Neuronal stem cell (in vitro differentiated cells): ENCODE results near the gene PHYH.

Experiments
- DNase-seq: peaks from one replicate; pipeline ENCODE4 v3.0.0-alpha.2; 2013; ENCODE audit warnings: low spot score
- H2AFZ ChIP-seq: one replicate; pipeline ENCODE4 v1.6.1; 2013; ENCODE audit warnings: mild to moderate bottlenecking, low read length, inconsistent platforms
- H2AK5ac ChIP-seq: 2 replicates; pipeline ENCODE4 v1.6.1; 2013; ENCODE audit warnings: low read depth, mild to moderate bottlenecking, inconsistent platforms, low read length, moderate library complexity, mixed read lengths
- H2BK120ac ChIP-seq: 2 replicates; pipeline ENCODE4 v1.6.1; 2013; ENCODE audit warnings: low read depth, mild to moderate bottlenecking, inconsistent platforms, low read length, moderate library complexity, mixed read lengths
- H2BK12ac ChIP-seq: one replicate; pipeline ENCODE4 v1.6.1; 2013; ENCODE audit warnings: low read length, inconsistent platforms
- H2BK15ac ChIP-seq: 2 replicates; pipeline ENCODE4 v1.6.1; 2013; ENCODE audit warnings: mild to moderate bottlenecking, low read length, inconsistent platforms, mixed read lengths
- H2BK5ac ChIP-seq: one replicate; pipeline ENCODE4 v1.6.1; 2013; ENCODE audit warnings: inconsistent platforms, mild to moderate bottlenecking, low read length, moderate library complexity
- H3K14ac ChIP-seq: one replicate; pipeline ENCODE4 v1.6.1; 2013; ENCODE audit warnings: low read length, inconsistent platforms
- H3K18ac ChIP-seq: 2 replicates; pipeline ENCODE4 v1.6.1; 2013; ENCODE audit warnings: low read length, inconsistent platforms
- H3K23ac ChIP-seq: 2 replicates; pipeline ENCODE4 v1.6.1; 2013; ENCODE audit warnings: low read depth, mild to moderate bottlenecking, mixed read lengths, low read length, inconsistent platforms; ENCODE audit not compliant: poor library complexity
- H3K27ac ChIP-seq: replicated peaks from 3 replicates; pipeline ENCODE4 v1.5.1; 2013; ENCODE audit warnings: low read length, inconsistent platforms
- H3K27me3 ChIP-seq, 3 experiments: 2 replicates each; pipeline ENCODE4 v1.6.1; 2013; ENCODE audit warnings: low read length in 3 of 3, mild to moderate bottlenecking in 2 of 3, inconsistent platforms in 1 of 3, low read depth in 1 of 3, mixed read lengths in 1 of 3, moderate library complexity in 1 of 3; ENCODE audit not compliant: control insufficient read depth in 3 of 3, insufficient read depth in 3 of 3
- H3K36me3 ChIP-seq, 2 donors: replicated peaks in 1 of 2; 2 replicates each; pipeline ENCODE4 v1.6.1; 2013; ENCODE audit warnings: low read length in 2 of 2; ENCODE audit not compliant: control insufficient read depth in 2 of 2, insufficient read depth in 2 of 2
- H3K4ac ChIP-seq: 2 replicates; pipeline ENCODE4 v1.6.1; 2013; ENCODE audit warnings: inconsistent platforms, mild to moderate bottlenecking, low read length, moderate library complexity
- H3K4me1 ChIP-seq, 2 donors: 1 replicate in 1 of 2; 2 replicates in 1 of 2; pipeline ENCODE4 v1.6.1; 2013; ENCODE audit warnings: low read length in 2 of 2, low read depth in 1 of 2; ENCODE audit not compliant: control insufficient read depth in 2 of 2, insufficient read depth in 1 of 2
- H3K4me2 ChIP-seq: one replicate; pipeline ENCODE4 v1.6.1; 2013; ENCODE audit warnings: mild to moderate bottlenecking, low read length, inconsistent platforms; ENCODE audit not compliant: insufficient read depth, poor library complexity, severe bottlenecking
- H3K4me3 ChIP-seq, 2 donors: 2 replicates each; pipeline ENCODE4 v1.5.1; 2013; ENCODE audit warnings: low read length in 2 of 2, mild to moderate bottlenecking in 2 of 2, inconsistent platforms in 1 of 2, moderate library complexity in 1 of 2
- H3K79me1 ChIP-seq: one replicate; pipeline ENCODE4 v1.6.1; 2013; ENCODE audit warnings: low read depth, mild to moderate bottlenecking, inconsistent platforms, low read length, moderate library complexity
- H3K9ac ChIP-seq: one replicate; pipeline ENCODE4 v1.6.1; 2013; ENCODE audit warnings: mild to moderate bottlenecking, low read depth, low read length, inconsistent platforms; ENCODE audit not compliant: poor library complexity
- H3K9me3 ChIP-seq, 2 donors: replicated peaks in 1 of 2; 2 replicates each; pipeline versions ENCODE3 to v1.6.1; 2013; ENCODE audit warnings: low read length in 2 of 2, mild to moderate bottlenecking in 2 of 2, inconsistent platforms in 1 of 2, low read depth in 1 of 2, mixed read lengths in 1 of 2, moderate library complexity in 1 of 2; ENCODE audit not compliant: control insufficient read depth in 2 of 2, insufficient read depth in 1 of 2
- H4K8ac ChIP-seq: one replicate; pipeline ENCODE4 v1.6.1; 2013; ENCODE audit warnings: low read depth, mild to moderate bottlenecking, inconsistent platforms, low read length, moderate library complexity
- H4K91ac ChIP-seq: one replicate; pipeline ENCODE4 v1.6.1; 2013; ENCODE audit warnings: low read length, low read depth, mild to moderate bottlenecking, inconsistent platforms; ENCODE audit not compliant: poor library complexity
- WGBS, 2 donors: extraction: QIAGEN DNeasy Blood & Tissue Kit; methylation state at CpG; one replicate each; pipeline ENCODE4 v1.1.7; 2013; ENCODE audit warnings: missing lambda C conversion rate in 2 of 2, mixed read lengths in 1 of 2; ENCODE audit not compliant: insufficient read length in 2 of 2, insufficient replicate concordance in 1 of 2; ENCODE audit errors: extremely low coverage in 2 of 2; 5-methylcytosine and 5-hydroxymethylcytosine counted together

PHYH gene

DNA sequence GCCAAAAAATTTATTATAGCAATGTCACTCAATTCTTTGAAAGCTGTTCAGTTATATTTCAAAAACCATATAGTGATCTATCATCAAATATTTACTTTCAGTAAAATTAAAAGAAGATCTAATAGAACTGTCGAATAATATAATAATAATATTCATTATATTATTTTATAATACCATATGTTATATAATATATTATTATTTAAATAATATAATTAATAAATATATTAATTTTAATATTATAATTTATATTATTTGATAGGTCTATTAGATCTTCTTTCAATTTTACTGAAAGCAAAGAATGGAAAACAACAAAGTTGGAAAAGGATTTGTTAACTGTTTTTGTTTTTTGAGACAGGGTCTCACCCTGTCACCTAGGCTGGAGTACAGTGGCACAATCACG is 43.2 kb downstream of the PHYH start:
- no peak overlapping the region for H3K27ac ChIP-seq
- H3K4me2 ChIP-seq = no peak overlapping the region
- no peak overlapping the region for H3K9ac ChIP-seq
- H3K27me3 ChIP-seq = peaks cover 0 to 7% (median 0%) of the 10 kb centered on the region in 3 experiments
- H3K9me3 ChIP-seq = no peaks in the 10 kb centered on the region
- H4K8ac ChIP-seq = no peak overlapping the region
- H2BK5ac ChIP-seq = no peak overlapping the region
- H2BK15ac ChIP-seq = no peak overlapping the region
- H3K23ac ChIP-seq = no peak overlapping the region
- H3K14ac ChIP-seq = no peak overlapping the region
- no peak overlapping the region for H2AFZ ChIP-seq
- WGBS, 2 donors = no CpG with 5 or more reads among the region's 2 CpGs
- no peak overlapping the region for H2BK12ac ChIP-seq
- no peak overlapping the region for H3K4ac ChIP-seq
- H2BK120ac ChIP-seq = no peak overlapping the region
- no peak overlapping the region for H4K91ac ChIP-seq
- no peak overlapping the region for H3K18ac ChIP-seq
- no peak overlapping the region for H2AK5ac ChIP-seq
- no peaks in the 10 kb centered on the region for H3K4me1 ChIP-seq
- no peak overlapping the region for H3K4me3 ChIP-seq
- H3K36me3 ChIP-seq = no peaks in the 10 kb centered on the region
- H3K79me1 ChIP-seq = no peaks in the 10 kb centered on the region
- DNase-seq = no peak

DNA sequence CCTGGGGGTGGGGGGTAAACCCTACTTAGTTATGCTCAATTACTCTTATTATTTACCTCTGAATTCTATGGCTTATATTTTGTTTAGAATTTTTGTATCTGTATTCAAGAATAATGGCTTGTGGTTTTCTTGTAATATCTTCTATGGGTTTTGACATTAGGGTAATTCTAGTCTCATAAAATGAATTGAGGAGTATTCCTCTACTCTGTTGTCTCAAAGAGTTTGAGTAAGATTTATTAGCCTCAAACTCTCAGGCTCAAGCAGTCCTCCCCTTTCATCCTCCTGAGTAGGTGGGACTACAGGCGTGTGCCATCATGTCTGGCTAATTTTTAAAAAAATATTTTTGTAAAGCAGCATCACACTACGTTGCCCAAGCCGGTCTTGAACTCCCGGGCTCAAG is 46.1 kb downstream of the PHYH start:
- Histone ChIP-seq H3K23ac (no peak overlapping the region), H3K14ac (no peak overlapping the region), H3K4me2 (no peak overlapping the region), H3K79me1 (no peaks in the 10 kb centered on the region), H4K91ac (no peak overlapping the region), H2BK12ac (no peak overlapping the region), H2BK5ac (no peak overlapping the region), H3K9me3 (no peaks in the 10 kb centered on the region), H3K27me3 (peaks cover 0 to 7% (median 0%) of the 10 kb centered on the region in 3 experiments), H4K8ac (no peak overlapping the region), H3K9ac (no peak overlapping the region), H3K36me3 (no peaks in the 10 kb centered on the region), H2AK5ac (no peak overlapping the region), H3K4me1 (no peaks in the 10 kb centered on the region), H3K18ac (no peak overlapping the region), H2AFZ (no peak overlapping the region), H3K27ac (no peak overlapping the region), H2BK120ac (no peak overlapping the region), H2BK15ac (no peak overlapping the region), H3K4ac (no peak overlapping the region), H3K4me3 (no peak overlapping the region)
- WGBS, 2 donors = no CpG with 5 or more reads among the region's 4 CpGs
- DNase-seq = no peak

DNA sequence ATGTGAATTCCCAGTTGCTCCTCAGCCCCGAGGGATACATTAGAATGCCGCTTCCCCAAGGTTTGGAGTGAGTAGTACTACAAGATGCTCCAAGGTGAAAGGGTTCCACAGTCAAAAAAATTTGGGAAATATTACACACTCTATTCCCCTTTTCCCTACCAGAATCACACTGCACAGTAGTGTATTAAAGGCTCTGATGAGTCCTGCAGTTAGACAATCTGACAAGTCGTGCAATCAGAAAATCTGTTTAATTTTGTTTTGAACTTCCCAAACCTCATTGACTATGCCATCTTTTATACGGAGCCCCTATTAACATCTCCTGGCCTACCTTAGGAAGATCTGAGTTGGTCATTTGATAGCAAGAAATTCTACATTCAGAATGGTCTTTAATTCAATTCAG is 52.1 kb downstream of the PHYH start:
- WGBS, 2 donors = no CpG with 5 or more reads among the region's 4 CpGs
- no peak overlapping the region for H3K14ac ChIP-seq
- no peak overlapping the region for H2BK5ac ChIP-seq
- H3K4me3 ChIP-seq = no peak overlapping the region
- H4K8ac ChIP-seq = no peak overlapping the region
- no peaks in the 10 kb centered on the region for H3K9me3 ChIP-seq
- no peak for DNase-seq
- H3K4me2 ChIP-seq = no peak overlapping the region
- no peak overlapping the region for H4K91ac ChIP-seq
- H2BK120ac ChIP-seq = no peak overlapping the region
- no peak overlapping the region for H2BK12ac ChIP-seq
- H3K18ac ChIP-seq = no peak overlapping the region
- no peaks in the 10 kb centered on the region for H3K79me1 ChIP-seq
- H2AK5ac ChIP-seq = no peak overlapping the region
- H3K23ac ChIP-seq = no peak overlapping the region
- no peak overlapping the region for H2BK15ac ChIP-seq
- H3K4ac ChIP-seq = no peak overlapping the region
- H3K27me3 ChIP-seq = no peaks in the 10 kb centered on the region
- H3K9ac ChIP-seq = no peak overlapping the region
- H3K27ac ChIP-seq = no peak overlapping the region
- H3K4me1 ChIP-seq = no peaks in the 10 kb centered on the region
- H3K36me3 ChIP-seq = no peaks in the 10 kb centered on the region
- no peak overlapping the region for H2AFZ ChIP-seq

DNA sequence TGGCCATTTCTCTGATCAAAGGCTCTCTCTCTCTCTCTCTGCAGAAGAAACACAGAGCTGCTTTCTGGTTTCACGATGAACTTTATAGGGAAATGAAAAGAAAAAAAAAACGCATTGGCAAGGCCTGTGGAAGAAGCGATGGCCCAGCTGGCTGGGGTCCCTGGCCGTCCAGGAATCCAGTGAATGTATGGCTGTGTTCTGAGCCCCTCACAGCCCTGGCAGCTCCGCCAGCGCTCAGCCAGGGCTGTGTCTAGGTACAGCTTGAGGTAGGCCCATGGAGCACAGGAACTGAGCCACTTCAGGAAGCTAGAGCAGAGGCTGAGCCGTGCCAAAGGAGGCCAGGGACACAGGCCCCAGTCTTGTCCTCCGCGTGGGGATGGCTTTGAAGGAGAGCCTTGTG is 52.6 kb downstream of the PHYH start:
- H2AFZ ChIP-seq = peak overlapping the region; percentile 56
- no peaks in the 10 kb centered on the region for H3K36me3 ChIP-seq

More for the DNA sequence above, 52.6 kb downstream of the PHYH start:
- Histone ChIP-seq H2BK5ac (no peak overlapping the region), H3K27ac (no peak overlapping the region), H3K79me1 (no peaks in the 10 kb centered on the region), H3K4me2 (no peak overlapping the region), H3K23ac (no peak overlapping the region), H3K18ac (peak overlapping the region; percentile 50), H3K4me3 (no peak overlapping the region), H4K91ac (no peak overlapping the region), H2BK15ac (no peak overlapping the region), H4K8ac (no peak overlapping the region), H2BK120ac (no peak overlapping the region), H2AK5ac (no peak overlapping the region), H3K14ac (no peak overlapping the region), H2BK12ac (no peak overlapping the region), H3K9ac (peak overlapping the region; percentile 9), H3K4ac (no peak overlapping the region), H3K4me1 (no peaks in the 10 kb centered on the region), H3K9me3 (no peaks in the 10 kb centered on the region), H3K27me3 (no peaks in the 10 kb centered on the region)
- no peak for DNase-seq
- no CpG with 5 or more reads among the region's 9 CpGs for WGBS, 2 donors
